ENCODE measurements around the gene BEX5. TPM values are rescaled to one million over a fixed set of nuclear protein-coding genes. Genes with fewer than 3 reads are reported as not detected.
"Not testable (repeated sequence)": the region's sequence is repeated elsewhere in the genome, so short reads cannot be mapped to it uniquely, and the experiment has no call there.

Gene BEX5
- 1 to 10 TPM; 2.6 to 4.3 TPM for total RNA-seq

GRCh38 chrX:102155806-102156179 is at the start of gene BEX5:
Gene BEX5 (minus strand): TSS chrX:102155977. CDS start chrX:102154265, 1,712 bp downstream.
- DNase-seq (no peak), ATAC-seq (ENCODE audit: low read depth) (peak; percentile 97)
- Mint-ChIP-seq H3K27me3 (no peaks in the 10 kb centered on the region), H3K4me1 (peaks cover 16% of the 10 kb centered on the region), H3K27ac (peak within 1 kb of the TSS; percentile 94), H3K4me3 (peak within 1 kb of the TSS; percentile 95), H3K9me3 (no peaks in the 10 kb centered on the region), H3K36me3 (no peaks in the 10 kb centered on the region)
- POLR2A ChIA-PET = interaction anchor here (0.7 to 1.1 kb wide), 2 partner anchors 224 to 1099 kb away, joined by 3 to 4 read pairs; partner anchors contain the start of genes TCEAL8 and ZMAT1

- Mint-ChIP-seq H3K27ac (no peak overlapping the region), H3K27me3 (no peaks in the 10 kb centered on the region), H3K36me3 (no peaks in the 10 kb centered on the region), H3K4me1 (no peaks in the 10 kb centered on the region), H3K9me3 (peaks cover 2% of the 10 kb centered on the region), H3K4me3 (no peak overlapping the region)
- POLR2A ChIA-PET = no interaction called here
- no peak for ATAC-seq (ENCODE audit: low read depth)
- no peak for DNase-seq
These were observed 30.4 kb upstream of the BEX5 start for GRCh38 chrX:102185967-102186720.

GRCh38 chrX:102154900-102155805 is 624 bp downstream of the BEX5 start:
- Mint-ChIP-seq H3K36me3 (no peaks in the 10 kb centered on the region), H3K27me3 (no peaks in the 10 kb centered on the region), H3K4me1 (peaks cover 16% of the 10 kb centered on the region), H3K4me3 (peak overlapping the region; percentile 95), H3K9me3 (no peaks in the 10 kb centered on the region), H3K27ac (peak overlapping the region; percentile 94)
- peak; percentile 40 for DNase-seq
- ATAC-seq (ENCODE audit: low read depth) = peak; percentile 59
- POLR2A ChIA-PET = interaction anchor here (0.7 to 1.1 kb wide), 2 partner anchors 223 to 1099 kb away, joined by 3 to 4 read pairs; partner anchors contain the start of genes TCEAL8 and ZMAT1

- Mint-ChIP-seq H3K4me3 (peak overlapping the region; percentile 95), H3K9me3 (no peaks in the 10 kb centered on the region), H3K4me1 (peaks cover 16% of the 10 kb centered on the region), H3K27ac (peak overlapping the region; percentile 94), H3K27me3 (no peaks in the 10 kb centered on the region), H3K36me3 (no peaks in the 10 kb centered on the region)
- POLR2A ChIA-PET = no interaction called here
- no peak for ATAC-seq (ENCODE audit: low read depth)
- peak; percentile 20 for DNase-seq
These were observed 1.4 kb downstream of the BEX5 start for GRCh38 chrX:102154218-102154860.

GRCh38 chrX:102142274-102142673 is 13.5 kb downstream of the BEX5 start, which contains the start of gene TCEAL6:
Gene TCEAL6 (minus strand): TSS chrX:102142481.
- peaks cover 16% of the 10 kb centered on the region for H3K27me3 Mint-ChIP-seq
- DNase-seq; H3K9me3 Mint-ChIP-seq; H3K36me3 Mint-ChIP-seq; ATAC-seq (ENCODE audit: low read depth); POLR2A ChIA-PET; H3K27ac Mint-ChIP-seq; H3K4me1 Mint-ChIP-seq; H3K4me3 Mint-ChIP-seq: not testable (repeated sequence)

- H3K27me3 Mint-ChIP-seq = peaks cover 16% of the 10 kb centered on the region
- DNase-seq; POLR2A ChIA-PET; H3K36me3 Mint-ChIP-seq; ATAC-seq (ENCODE audit: low read depth); H3K27ac Mint-ChIP-seq; H3K4me1 Mint-ChIP-seq; H3K9me3 Mint-ChIP-seq; H3K4me3 Mint-ChIP-seq: not testable (repeated sequence)
These were observed 14.1 kb downstream of the BEX5 start for GRCh38 chrX:102141631-102142030.

GRCh38 chrX:102140876-102141275 is 14.9 kb downstream of the BEX5 start:
- peaks cover 15% of the 10 kb centered on the region for H3K27me3 Mint-ChIP-seq
- DNase-seq; H3K36me3 Mint-ChIP-seq; H3K4me1 Mint-ChIP-seq; ATAC-seq (ENCODE audit: low read depth); H3K9me3 Mint-ChIP-seq; H3K27ac Mint-ChIP-seq; POLR2A ChIA-PET; H3K4me3 Mint-ChIP-seq: not testable (repeated sequence)

GRCh38 chrX:102138064-102138463 is 17.7 kb downstream of the BEX5 start:
- Mint-ChIP-seq H3K36me3 (no peaks in the 10 kb centered on the region), H3K4me1 (no peaks in the 10 kb centered on the region), H3K4me3 (no peak overlapping the region), H3K9me3 (no peaks in the 10 kb centered on the region), H3K27me3 (peaks cover 13% of the 10 kb centered on the region), H3K27ac (no peak overlapping the region)
- DNase-seq (no peak), ATAC-seq (ENCODE audit: low read depth) (no peak)
- POLR2A ChIA-PET = no interaction called here

- ATAC-seq (ENCODE audit: low read depth) (no peak), DNase-seq (no peak)
- Mint-ChIP-seq H3K4me1 (peaks cover 2% of the 10 kb centered on the region), H3K27ac (no peak overlapping the region), H3K4me3 (no peak overlapping the region), H3K36me3 (no peaks in the 10 kb centered on the region), H3K27me3 (peaks cover 23% of the 10 kb centered on the region), H3K9me3 (no peaks in the 10 kb centered on the region)
- POLR2A ChIA-PET = no interaction called here
These were observed 26.3 kb downstream of the BEX5 start for GRCh38 chrX:102129473-102129872.

- Mint-ChIP-seq H3K27me3 (peaks cover 18% of the 10 kb centered on the region), H3K36me3 (no peaks in the 10 kb centered on the region), H3K4me3 (no peak overlapping the region), H3K9me3 (no peaks in the 10 kb centered on the region), H3K4me1 (peaks cover 2% of the 10 kb centered on the region), H3K27ac (no peak overlapping the region)
- POLR2A ChIA-PET = no interaction called here
- no peak for ATAC-seq (ENCODE audit: low read depth)
- no peak for DNase-seq
These were observed 28.9 kb downstream of the BEX5 start for GRCh38 chrX:102126863-102127262.

- Mint-ChIP-seq H3K27me3 (peaks cover 18% of the 10 kb centered on the region), H3K4me3 (peak overlapping the region; percentile 10)
- H3K27ac Mint-ChIP-seq; POLR2A ChIA-PET; H3K9me3 Mint-ChIP-seq; H3K4me1 Mint-ChIP-seq; DNase-seq; H3K36me3 Mint-ChIP-seq; ATAC-seq (ENCODE audit: low read depth): not testable (repeated sequence)
These were observed 29.5 kb downstream of the BEX5 start for GRCh38 chrX:102126080-102126818.

GRCh38 chrX:102125436-102125835 is 30.3 kb downstream of the BEX5 start, which contains the start of gene TCEAL2:
Gene TCEAL2 (plus strand): TSS chrX:102125679. CDS start chrX:102126831, 1,152 bp downstream.
- H3K4me1 Mint-ChIP-seq; H3K9me3 Mint-ChIP-seq; POLR2A ChIA-PET; ATAC-seq (ENCODE audit: low read depth); H3K27ac Mint-ChIP-seq; H3K36me3 Mint-ChIP-seq: not testable (repeated sequence)
- DNase-seq = peak; percentile 28
- H3K27me3 Mint-ChIP-seq = peaks cover 21% of the 10 kb centered on the region
- peak within 1 kb of the TSS; percentile 54 for H3K4me3 Mint-ChIP-seq
